HepG2 (cell line): ENCODE data around the gene CCL27. TPM values are rescaled to one million over a fixed set of nuclear protein-coding genes. Genes with fewer than 3 reads are reported as not detected.
A peak's percentile ranks its signal among the peaks of the same experiment; 100 is the strongest.

Source experiments
- CENPT ChIP-seq: sonication (generic); formaldehyde crosslinking; IDR thresholded peaks from 2 replicates; pipeline ENCODE4 v1.8.0; 2022; ENCODE audit warnings: low read depth, mild to moderate bottlenecking, moderate library complexity, missing genetic modification reagents
- E2F5 ChIP-seq: sonication (generic); formaldehyde crosslinking; conservative IDR thresholded peaks from 2 replicates; pipeline ENCODE4 v1.4.0; 2020; ENCODE audit warnings: missing genetic modification reagents
- HOMEZ ChIP-seq: IDR thresholded peaks from 2 replicates; pipeline ENCODE4 v1.6.1; 2016; ENCODE audit warnings: low read depth
- MLX ChIP-seq: IDR thresholded peaks from 2 replicates; pipeline ENCODE4 v1.6.1; 2016
- NR2F2 ChIP-seq: IDR thresholded peaks from 2 replicates; pipeline ENCODE4 v1.6.1; 2012; ENCODE audit warnings: low read depth, inconsistent platforms, borderline replicate concordance
- TRIM24 ChIP-seq: sonication (generic); formaldehyde crosslinking; IDR thresholded peaks from 2 replicates; pipeline ENCODE4 v1.8.0; 2022; ENCODE audit warnings: mild to moderate bottlenecking, missing genetic modification reagents
- TSC22D2 ChIP-seq: sonication (generic); formaldehyde crosslinking; IDR thresholded peaks from 2 replicates; pipeline ENCODE4 v1.5.1; 2020; ENCODE audit warnings: missing genetic modification reagents, mild to moderate bottlenecking, borderline replicate concordance
- U2AF1 ChIP-seq: fragments of 200-400 bp; formaldehyde crosslinking; optimal IDR thresholded peaks from 2 replicates; pipeline ENCODE3; 2017; ENCODE audit warnings: mild to moderate bottlenecking, low read depth, low read length
- ZBTB10 ChIP-seq: sonication (generic); formaldehyde crosslinking; IDR thresholded peaks from 2 replicates; pipeline ENCODE4 v1.4.0; 2020; ENCODE audit warnings: missing genetic modification reagents, borderline replicate concordance
- ZBTB21 ChIP-seq: sonication (generic); formaldehyde crosslinking; IDR thresholded peaks from 2 replicates; pipeline ENCODE4 v1.4.0; 2020; ENCODE audit warnings: missing genetic modification reagents
- ZBTB8A ChIP-seq: sonication (generic); formaldehyde crosslinking; IDR thresholded peaks from 2 replicates; pipeline ENCODE4 v1.4.0; 2020; ENCODE audit warnings: mild to moderate bottlenecking, low read depth, missing genetic modification reagents, borderline replicate concordance
- ZNF558 ChIP-seq: sonication (generic); formaldehyde crosslinking; IDR thresholded peaks from 2 replicates; pipeline ENCODE4 v1.9.0; 2022; ENCODE audit warnings: mild to moderate bottlenecking, missing genetic modification reagents, borderline replicate concordance
- polyA plus RNA-seq, 8 experiments: library from polyadenylated mRNA; depleted of rRNA in 3 of 8; stranded (reverse) in 7 of 8; unstranded in 1 of 8; fragments of >200 nt; fragmentation: Illumina TruSeq in 4 of 8; extraction: Trizol in 4 of 8; gene quantifications; 2 replicates each; pipeline versions ENCODE4 v1.2.1 to v1.2.3, GENCODE V29; 2011 to 2016; ENCODE audit warnings: low read depth in 4 of 8, missing spikeins in 1 of 8, mixed read lengths in 1 of 8; ENCODE audit not compliant: insufficient read depth in 1 of 8
- total RNA-seq, 5 experiments: library from RNA; depleted of rRNA; stranded (reverse); fragments of >200 nt; fragmentation: Illumina TruSeq; extraction: Trizol; gene quantifications; 2 replicates each; pipeline ENCODE4 v1.2.3, GENCODE V29; 2016; ENCODE audit warnings: low read depth in 1 of 5
- TF ChIP-seq, protein P1 (sequence below): sonication (generic); formaldehyde crosslinking; IDR thresholded peaks from 2 replicates; pipeline ENCODE4 v1.9.0; 2021; ENCODE audit warnings: missing genetic modification reagents, borderline replicate concordance
- TF ChIP-seq, protein P2 (sequence below): sonication (generic); formaldehyde crosslinking; IDR thresholded peaks from 2 replicates; pipeline ENCODE4 v1.9.0; 2021; ENCODE audit warnings: mild to moderate bottlenecking, missing genetic modification reagents

CCL27 gene
- total and polyA plus RNA-seq, 2 of the 13 experiments (the other 11 are each of a cell fraction or from before 2014, with no cell fraction given): not detected

DNA sequence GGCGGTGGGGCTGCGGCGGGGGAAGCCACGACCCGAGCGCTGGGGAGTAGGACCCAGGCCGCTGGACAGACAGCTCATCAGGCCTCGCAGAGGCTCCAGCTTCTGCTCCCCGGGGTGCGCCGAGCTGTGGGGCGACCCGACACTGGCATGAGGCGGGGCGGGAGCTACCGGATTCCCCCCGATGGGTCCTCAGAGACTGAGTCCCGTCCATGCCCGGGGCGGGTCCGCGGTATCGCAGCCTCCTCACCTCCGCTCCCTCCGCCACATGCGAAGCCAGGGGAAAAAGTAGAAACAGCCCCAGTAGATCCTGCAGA, 2.6 kb upstream of the CCL27 start (continued):
- TF ChIP-seq, protein P1, sequence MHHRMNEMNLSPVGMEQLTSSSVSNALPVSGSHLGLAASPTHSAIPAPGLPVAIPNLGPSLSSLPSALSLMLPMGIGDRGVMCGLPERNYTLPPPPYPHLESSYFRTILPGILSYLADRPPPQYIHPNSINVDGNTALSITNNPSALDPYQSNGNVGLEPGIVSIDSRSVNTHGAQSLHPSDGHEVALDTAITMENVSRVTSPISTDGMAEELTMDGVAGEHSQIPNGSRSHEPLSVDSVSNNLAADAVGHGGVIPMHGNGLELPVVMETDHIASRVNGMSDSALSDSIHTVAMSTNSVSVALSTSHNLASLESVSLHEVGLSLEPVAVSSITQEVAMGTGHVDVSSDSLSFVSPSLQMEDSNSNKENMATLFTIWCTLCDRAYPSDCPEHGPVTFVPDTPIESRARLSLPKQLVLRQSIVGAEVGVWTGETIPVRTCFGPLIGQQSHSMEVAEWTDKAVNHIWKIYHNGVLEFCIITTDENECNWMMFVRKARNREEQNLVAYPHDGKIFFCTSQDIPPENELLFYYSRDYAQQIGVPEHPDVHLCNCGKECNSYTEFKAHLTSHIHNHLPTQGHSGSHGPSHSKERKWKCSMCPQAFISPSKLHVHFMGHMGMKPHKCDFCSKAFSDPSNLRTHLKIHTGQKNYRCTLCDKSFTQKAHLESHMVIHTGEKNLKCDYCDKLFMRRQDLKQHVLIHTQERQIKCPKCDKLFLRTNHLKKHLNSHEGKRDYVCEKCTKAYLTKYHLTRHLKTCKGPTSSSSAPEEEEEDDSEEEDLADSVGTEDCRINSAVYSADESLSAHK (CRISPR knock-in tag): no peak
- TF ChIP-seq ZBTB21 (no peak), U2AF1 (no peak), MLX (no peak), ZBTB8A (CRISPR knock-in tag) (no peak), CENPT (CRISPR knock-in tag) (no peak), ZBTB10 (no peak), HOMEZ (CRISPR knock-in tag) (no peak), NR2F2 (no peak), TSC22D2 (CRISPR knock-in tag) (no peak), TRIM24 (CRISPR knock-in tag) (no peak), E2F5 (CRISPR knock-in tag) (no peak), ZNF558 (CRISPR knock-in tag) (peak; percentile 22; the same call in 1 of the 2 replicates)
- TF ChIP-seq, protein P2, sequence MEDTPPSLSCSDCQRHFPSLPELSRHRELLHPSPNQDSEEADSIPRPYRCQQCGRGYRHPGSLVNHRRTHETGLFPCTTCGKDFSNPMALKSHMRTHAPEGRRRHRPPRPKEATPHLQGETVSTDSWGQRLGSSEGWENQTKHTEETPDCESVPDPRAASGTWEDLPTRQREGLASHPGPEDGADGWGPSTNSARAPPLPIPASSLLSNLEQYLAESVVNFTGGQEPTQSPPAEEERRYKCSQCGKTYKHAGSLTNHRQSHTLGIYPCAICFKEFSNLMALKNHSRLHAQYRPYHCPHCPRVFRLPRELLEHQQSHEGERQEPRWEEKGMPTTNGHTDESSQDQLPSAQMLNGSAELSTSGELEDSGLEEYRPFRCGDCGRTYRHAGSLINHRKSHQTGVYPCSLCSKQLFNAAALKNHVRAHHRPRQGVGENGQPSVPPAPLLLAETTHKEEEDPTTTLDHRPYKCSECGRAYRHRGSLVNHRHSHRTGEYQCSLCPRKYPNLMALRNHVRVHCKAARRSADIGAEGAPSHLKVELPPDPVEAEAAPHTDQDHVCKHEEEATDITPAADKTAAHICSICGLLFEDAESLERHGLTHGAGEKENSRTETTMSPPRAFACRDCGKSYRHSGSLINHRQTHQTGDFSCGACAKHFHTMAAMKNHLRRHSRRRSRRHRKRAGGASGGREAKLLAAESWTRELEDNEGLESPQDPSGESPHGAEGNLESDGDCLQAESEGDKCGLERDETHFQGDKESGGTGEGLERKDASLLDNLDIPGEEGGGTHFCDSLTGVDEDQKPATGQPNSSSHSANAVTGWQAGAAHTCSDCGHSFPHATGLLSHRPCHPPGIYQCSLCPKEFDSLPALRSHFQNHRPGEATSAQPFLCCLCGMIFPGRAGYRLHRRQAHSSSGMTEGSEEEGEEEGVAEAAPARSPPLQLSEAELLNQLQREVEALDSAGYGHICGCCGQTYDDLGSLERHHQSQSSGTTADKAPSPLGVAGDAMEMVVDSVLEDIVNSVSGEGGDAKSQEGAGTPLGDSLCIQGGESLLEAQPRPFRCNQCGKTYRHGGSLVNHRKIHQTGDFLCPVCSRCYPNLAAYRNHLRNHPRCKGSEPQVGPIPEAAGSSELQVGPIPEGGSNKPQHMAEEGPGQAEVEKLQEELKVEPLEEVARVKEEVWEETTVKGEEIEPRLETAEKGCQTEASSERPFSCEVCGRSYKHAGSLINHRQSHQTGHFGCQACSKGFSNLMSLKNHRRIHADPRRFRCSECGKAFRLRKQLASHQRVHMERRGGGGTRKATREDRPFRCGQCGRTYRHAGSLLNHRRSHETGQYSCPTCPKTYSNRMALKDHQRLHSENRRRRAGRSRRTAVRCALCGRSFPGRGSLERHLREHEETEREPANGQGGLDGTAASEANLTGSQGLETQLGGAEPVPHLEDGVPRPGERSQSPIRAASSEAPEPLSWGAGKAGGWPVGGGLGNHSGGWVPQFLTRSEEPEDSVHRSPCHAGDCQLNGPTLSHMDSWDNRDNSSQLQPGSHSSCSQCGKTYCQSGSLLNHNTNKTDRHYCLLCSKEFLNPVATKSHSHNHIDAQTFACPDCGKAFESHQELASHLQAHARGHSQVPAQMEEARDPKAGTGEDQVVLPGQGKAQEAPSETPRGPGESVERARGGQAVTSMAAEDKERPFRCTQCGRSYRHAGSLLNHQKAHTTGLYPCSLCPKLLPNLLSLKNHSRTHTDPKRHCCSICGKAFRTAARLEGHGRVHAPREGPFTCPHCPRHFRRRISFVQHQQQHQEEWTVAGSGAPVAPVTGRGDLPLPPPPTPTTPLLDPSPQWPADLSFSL (CRISPR knock-in tag): no peak
